ENCODE measurements around the gene ACCSL.

Gene ACCSL

DNA sequence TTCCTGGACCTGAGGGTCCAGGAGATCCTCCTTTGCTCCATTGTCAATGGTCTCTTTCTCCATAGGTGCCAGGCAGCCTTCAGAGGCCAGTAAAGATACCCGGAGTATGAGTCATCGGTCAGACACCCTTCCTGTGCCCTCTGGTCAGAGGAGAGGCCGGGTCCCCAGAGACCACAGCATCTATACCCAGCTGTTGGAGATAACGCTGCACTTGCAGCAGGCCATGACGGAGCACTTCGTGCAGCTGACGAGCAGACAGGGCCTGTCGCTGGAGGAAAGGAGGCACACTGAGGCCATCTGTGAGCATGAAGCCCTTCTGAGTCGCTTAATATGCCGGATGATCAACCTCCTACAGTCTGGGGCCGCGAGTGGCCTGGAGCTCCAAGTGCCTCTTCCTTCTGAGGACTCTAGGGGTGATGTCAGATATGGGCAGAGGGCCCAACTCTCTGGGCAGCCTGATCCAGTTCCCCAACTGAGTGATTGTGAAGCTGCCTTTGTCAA, at the start of gene ACCSL:
TSS of gene ACCSL (plus strand) at position 51 of the 501 bp plus-strand sequence. CDS start at position 107, 56 bp downstream.
- DNase-seq: no peak

DNA sequence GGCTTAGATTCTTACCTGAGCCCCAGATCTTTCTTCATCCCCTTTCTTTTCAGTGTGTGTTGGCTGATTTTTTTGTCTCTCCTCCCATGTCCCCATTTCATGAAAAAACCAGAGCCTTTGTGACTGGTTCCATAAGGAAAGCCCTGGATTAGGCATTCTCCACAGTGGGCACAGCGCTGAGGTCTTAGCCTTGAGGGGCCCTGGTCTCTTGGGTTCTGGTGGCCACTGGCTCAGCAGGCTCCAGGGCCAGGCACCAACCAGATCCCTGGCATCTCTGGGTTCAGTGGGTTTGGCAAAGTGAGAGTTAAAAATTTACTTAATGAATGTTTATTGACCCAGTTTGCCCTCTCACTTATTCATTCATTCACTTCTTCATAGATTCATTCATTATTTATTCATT, 49.5 kb upstream of the ACCSL start:
- no peak for DNase-seq

DNA sequence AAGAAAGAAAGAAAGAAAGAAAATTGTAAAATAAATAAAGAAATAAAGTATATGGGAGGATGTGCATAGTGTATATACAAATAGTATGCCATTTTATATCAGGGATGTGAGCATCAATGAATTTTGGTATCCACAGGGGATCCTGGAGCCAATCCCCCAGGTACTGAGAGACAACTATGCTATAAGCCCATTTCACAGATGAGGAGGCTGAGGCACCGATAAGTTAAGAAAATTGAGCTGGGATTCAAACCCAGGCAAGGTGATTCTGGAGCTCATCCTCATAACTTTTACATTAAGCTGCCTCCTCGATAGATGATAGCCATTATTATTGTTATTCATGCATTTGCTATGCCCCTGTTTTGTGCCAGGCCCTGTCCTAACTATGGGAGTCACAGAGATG, 47.0 kb upstream of the ACCSL start:
- no peak for DNase-seq

DNA sequence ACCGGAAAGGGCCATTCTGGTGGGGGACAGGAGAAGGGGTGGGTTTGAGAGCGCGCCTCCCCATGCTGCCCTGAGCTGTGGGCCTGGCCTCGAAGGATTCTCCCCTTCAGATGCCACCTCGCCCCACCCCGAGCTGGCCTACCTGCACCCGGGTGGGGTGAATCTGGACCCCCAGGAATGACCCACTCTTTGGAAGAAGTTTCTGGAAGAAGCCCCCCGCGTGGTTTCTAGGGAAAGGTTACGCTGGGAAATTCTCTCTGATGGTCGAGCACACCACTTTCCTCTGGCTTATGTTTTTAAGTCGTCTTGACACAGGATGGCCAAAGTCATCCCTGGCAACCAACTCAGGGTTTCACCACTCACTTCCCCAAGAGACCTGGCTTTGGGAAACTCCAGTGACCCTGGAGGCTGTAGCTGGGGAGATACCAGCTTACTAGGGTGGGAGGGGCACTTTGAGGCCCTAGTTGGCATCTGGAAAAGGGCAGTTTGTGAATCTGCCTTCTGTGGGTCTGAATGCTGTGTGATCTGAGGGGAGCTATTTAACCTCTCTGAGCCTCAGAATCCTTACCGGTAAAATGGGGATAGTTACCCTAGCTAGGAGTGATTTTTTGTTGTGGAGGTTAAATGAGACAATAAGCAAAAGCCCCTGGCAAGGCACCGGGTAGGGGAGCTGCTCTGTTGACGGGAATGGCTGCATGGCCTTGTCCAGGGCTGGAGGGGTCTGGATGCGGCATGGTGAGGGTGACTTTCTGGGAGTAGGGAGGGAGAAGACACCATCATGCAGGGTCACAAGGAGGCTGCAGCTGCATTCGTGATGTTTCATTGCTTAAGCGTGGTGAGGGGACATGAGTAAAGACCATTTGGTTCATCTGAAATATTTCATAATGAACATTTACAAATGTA, 45.3 kb upstream of the ACCSL start:
- DNase-seq: no peak

DNA sequence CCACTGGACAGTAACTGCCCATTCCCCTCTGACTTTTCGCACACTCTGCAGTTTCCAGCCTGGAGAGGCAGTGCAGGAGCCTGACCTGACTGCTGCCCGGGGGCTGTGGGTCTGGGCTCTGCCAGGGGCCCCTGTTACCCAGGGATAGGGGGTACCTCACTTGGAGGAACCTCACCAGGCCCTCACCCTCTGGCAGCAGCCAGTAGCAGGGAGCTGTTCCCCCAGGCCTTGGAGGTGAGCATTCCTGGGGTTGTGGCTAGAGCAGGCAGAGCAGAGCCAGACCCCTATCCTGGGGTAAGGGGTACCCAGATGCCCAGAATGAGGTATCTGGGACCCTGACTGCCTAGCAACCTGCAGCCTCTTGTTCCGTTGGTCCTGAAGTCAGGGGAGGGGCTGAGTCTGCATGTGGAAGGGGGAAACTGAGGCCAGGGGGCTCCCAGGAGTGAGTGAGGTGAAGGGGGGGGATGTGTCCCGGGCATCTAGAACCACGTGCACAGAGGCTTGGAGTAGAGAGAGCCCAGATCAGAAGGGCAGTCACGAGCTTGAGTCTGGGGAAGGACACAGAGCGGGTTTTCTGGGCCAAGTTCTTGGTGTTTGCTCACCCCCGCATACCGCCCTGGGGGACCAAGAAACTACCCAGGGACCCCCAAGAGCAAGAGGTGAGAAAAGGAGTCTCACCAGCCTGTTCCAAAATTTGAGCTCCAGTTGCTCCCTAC, 43.9 kb upstream of the ACCSL start:
- DNase-seq: no peak

DNA sequence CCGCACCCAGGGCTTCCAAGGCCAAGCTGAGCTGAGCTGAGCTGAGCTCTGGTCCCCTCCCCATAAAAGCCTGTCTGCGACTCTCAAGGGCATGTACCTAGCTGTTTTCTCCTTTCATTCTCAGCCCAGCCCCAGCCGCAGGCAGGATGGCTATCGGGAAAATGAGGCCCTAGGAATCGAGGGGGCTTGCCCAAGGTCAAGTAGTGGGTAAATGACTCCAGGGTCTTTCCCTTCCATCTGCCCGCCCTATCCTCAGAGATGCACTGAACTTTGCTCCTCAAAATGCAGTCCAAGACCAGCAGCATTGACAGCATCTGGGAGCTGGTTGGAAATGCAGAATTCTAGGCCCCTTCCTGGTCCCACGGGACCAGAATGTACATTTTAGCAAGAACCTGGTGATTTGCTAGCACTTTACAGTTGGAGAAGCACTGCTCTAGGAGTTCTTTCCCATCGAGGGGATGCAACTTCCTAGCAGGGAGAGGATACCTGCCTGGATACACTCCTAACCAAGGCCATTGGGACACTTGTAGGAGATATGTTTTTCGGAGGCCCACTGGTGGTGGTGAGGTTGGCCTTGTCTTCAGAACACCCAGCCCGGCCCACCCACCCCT, 43.2 kb upstream of the ACCSL start:
- no peak for DNase-seq

DNA sequence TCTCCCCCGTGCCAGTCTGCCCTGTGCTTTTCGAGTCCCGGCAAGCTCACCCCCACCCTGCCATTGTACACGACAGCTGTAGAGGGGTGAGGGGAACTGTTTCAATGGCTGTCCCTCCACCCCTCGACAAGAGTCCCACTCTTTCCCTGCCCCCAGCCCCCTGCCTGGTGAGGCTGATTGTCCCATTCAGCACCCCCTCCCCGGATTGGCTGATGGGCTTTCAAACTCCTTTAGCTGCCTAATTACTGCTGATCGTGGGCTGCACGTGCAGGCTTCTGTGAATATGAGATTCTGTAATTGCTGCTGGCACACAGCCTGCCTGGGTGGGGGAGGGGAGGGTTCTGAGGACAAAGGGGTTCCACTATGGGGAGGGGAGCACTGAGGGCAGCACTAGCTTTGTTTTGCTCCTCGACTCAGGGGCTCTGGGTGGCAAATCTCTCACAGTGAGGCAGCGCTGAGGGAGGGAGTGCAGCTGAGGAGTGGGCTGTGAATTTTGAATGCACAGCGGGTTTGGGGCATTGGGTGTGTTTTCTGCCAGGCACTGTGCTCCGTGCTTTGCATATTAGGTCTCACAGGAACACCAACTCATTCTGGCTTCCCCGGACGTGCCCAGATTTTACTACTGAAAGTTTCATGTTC, 42.6 kb upstream of the ACCSL start:
- DNase-seq: no peak

DNA sequence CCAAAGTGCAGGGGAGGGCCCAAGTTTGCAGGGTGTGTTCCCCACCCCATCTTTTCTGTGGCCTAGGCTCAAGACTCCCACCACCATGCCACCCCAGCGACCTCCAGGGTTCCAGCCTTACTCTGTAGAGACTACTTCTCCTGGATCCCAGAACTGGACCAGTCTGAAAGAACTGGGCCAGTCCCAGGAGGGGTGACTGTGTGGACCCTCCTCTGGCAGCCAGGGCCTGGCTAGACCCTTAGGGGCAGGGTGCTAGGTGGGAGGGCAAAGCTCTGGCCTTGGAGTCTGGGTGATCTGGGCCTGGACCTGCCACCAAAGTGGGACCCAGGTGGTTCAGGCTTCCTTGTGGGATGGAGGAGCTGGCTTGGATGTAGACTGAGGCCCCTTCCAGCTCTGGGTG, 41.8 kb upstream of the ACCSL start:
- no peak for DNase-seq

DNA sequence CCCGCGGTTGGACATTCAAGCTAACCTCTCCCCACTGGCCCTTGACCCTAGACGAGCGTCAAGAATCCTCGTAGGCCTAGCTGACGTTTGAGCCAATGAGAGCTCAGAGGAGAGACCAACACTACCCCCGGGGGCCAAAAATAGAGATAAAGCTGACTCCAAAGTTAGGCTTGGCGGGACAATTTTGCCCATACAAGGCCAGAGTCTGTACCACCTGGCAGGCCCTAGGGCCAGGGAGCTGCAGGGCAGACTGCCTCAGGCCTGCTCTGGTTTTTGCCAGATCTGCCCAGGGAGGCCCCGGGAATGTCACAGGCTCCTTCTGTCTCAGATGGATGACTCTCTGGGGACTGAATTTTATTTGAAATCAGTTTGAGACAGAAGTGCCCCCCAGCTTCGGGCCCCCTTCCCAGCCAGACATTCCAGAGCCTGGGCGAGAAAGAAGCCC, 40.8 kb upstream of the ACCSL start:
- no peak for DNase-seq

DNA sequence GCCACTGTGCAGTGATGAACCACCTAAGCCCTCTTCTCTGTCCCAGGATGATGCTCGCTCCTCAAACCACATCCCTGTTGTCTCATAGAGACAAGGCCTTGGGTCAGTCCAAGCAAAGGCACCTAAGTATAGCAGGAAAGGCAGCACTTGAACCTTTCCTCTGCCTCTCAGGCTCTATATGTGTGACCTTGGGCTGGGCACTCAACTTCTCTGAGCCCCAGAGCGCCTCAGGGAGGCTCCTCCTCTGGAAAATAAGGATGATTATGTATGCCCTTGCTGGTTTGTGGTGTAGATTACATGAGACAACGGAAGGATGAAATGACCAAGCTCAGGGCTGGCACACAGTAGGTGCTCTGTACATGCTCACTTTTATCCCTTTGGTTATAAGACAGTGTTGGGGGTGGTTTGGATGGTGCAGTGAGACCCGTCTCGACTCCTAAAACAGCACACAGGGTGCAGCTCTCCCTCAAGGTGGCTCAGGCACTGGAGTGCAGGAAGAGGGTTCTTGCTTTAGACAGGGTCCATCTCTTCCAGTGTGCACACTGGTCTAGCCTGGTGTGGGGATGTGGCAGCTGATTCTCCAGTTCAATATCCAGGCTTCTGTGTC, 40.2 kb upstream of the ACCSL start:
- no peak for DNase-seq

DNA sequence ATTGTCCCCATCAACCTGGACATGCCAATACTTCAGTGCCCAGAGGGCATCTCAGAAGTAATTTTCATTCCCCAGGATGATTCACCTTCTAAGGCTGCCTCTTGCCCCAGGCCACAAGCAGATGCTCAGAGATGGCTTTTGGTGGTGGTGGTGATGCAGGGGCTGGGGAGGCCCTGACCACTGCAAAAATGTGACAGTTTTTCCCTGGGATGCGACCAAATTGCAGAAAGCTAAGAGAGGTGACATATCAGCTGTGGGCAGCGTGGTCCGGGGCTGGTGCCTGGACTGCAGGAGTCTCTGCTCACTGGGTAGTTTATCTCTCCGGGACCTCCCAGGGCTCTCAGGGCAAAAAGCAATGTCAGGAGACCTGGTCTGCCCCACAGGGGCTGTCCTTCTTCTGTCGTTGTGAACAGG, 39.7 kb upstream of the ACCSL start:
- no peak for DNase-seq

DNA sequence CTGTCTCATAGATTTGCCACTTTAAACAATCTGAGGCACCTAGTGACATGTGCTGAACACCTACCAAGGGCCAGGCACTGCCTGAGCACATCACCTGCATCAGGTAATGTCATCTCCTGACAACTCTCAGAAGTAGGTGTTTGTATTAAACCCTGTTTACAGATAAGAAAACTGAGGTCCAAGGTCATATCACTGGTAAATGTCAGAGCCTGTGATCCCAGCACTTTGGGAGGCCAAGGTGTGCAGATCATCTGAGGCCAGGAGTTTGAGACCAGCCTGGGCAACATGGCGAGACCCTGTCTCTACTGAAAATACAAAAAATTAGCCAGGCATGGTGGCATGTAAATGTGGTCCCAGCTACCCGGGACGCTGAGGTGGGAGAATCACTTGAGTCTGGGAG, 39.1 kb upstream of the ACCSL start:
- DNase-seq: no peak

DNA sequence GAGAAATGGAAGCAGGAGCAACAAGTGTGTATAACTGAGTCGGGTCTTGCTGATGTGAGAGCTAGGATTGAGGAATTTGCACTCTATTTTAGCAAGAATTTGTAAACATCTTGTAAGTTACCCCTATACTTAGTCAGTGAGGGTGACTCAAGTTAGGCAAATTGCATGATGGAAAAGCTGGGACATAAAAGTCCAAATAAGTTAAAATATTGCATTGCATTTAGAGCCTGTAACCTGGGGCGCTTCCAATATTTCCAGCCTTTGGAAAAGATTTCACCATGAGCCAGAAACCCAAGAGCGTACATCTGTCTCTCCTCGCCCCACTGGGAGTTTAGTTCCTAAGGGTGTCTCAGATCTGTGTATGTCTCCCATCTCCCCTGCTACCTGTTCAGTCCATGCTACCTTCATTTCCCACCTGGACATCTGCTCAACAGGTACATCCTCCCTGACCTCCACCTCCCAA, 37.0 kb upstream of the ACCSL start:
- DNase-seq: no peak

DNA sequence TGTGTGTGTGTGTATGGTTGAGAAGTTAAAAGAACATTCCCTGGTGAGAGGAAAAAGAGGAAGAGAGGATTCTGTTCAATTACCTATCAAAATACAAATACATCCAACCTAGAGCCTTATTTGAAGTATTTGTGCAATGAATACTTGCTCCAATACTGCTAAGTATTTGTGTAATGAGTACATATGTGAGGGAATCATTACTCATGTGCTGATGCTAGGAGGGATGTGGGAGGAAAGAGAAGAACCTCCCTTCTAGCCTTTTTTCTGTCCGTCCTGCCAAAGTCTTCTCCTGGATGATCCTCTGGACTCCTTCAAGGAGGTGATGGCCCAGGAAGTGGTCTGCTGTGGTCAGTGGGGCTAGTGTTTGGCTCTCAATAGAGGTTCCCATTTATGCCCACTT, 36.0 kb upstream of the ACCSL start:
- DNase-seq: no peak

DNA sequence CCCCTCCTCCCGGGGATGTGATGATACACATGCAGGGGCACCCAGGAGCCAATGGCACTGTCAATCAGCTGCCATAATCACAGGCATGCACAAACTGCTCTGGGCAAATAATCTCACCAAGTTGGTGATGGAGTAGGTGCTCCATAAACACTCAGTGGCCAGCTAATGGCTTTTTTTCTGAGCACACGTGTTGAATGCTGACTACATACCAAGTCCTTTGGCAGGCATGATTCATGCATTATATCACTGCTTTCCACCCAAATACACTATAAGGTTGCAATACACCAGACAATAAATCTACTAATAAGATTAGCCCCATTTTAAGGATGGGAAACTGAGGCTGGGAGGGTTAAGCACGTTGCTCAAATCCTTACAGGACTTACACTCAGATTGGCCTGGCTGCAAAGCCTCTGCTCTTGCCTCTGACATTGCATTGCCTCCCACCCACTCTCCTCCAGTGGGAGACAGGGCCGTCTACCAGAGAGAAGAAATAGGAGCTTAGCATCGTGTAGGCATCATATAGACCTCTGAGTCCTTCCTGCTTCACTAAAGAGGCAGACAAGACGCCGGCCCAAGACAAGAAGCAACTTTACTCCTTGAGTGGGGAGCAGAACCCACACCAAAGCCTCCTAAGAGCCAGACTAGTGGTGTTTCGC, 32.7 kb upstream of the ACCSL start:
- no peak for DNase-seq

DNA sequence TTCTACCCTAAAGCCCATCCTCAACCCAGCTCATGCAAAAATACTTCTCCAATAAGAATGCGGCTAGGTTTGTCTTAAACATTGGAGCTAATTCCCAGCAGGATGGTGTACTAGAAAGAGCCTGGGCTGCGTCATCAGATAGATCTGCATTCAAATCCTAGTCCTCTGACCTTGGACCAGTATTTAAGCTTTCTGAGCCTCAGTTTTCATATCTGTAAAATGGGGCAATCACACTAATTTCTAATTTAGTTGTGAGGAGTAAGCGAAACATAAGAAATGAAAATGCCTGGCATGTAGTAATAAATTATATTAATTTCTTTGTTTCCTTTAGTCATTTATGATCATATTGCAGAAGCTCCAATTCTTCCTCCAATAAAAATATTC, 32.2 kb upstream of the ACCSL start:
- no peak for DNase-seq

DNA sequence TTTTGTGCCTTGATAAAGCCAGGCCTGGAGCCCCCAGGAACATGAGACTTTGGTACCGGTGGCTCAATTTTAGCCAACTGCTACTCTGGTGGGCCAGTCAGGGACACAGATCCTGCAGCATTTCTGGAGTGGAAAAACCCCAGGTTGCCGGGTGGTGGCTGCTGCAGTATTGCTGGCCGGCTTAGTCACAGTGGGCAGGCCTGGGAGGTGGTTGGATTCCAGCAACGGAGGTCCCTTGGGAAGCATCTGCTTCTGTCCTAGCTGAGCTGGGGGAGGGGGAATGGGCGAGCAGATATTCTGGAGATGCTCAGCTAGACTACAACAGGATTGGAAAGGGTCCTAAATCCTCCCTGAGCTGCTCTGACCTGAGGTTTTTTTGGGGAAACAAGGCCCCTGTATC, 31.6 kb upstream of the ACCSL start:
- DNase-seq: no peak

DNA sequence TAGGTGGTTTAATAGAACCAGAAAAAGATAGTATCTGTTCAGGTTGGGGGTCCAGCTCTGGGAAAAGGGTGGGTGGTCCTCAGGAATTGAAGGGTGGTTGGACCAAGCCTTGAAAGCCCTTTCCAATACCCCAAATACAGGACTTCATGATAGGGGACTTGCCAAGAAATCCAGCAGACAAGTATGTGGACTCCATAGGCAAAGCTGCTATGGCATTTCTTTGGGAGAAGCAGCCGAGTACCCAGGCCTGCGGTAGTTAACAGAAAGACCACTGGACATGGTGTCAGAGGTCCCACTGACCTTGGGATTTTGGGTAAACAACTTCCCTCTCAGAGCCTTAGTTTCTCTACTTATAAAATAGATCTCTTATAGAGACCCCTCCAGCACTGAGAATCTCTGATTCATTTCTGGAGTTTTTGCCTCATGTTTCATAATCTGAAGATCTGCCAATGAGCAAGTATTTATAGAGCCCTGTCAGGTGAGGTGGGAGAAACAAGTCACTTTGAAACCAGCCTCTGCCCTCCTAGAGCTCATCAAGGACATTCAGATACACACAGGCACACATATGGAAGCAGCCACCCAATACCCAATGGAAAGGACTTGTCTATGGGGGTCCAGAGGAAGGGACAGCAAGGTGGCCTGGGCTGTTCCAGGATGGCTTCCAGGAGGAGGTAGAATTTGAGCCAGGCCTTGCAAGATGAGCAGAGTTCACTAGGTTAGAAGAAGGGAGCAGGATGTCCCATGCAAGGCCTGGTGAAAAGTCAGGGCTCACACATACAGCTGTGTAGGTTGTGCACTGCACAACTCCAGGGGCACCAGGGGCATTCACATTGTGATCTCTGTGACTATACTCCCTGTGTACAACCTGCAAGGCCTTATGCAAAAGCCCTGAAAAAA, 31.0 kb upstream of the ACCSL start:
- no peak for DNase-seq

DNA sequence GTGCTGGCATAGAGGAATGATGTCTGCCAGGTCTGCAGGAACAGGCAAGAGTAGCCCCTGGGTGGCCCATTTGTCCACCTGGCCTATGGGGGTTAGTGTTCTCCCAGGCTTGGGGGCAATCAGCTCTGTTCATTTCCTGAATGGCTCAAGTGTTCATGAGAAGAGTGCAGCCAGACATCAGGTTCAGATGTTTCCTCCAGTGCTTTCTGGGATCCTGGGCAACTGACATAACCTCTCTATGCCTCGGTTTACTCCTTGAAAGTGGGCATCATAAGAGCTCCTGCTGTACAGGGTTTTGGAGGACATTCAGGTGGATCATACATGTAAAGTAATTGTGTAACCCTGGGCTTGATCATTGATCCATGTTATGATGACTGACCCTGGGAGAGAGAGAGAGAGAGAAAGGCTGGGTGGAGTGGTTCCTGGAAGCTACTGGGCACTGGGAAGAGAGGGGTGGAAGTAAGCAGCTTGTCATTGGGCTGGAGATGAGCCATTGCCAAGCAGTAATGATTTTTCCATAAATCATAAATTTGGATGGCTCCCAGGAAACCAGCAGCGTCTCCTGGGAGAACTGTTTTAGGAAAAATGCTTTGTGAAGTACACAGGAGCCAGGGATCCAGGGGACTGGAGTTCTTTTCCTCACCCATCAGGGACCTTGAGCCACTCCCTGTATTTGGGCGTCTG, 30.2 kb upstream of the ACCSL start:
- no peak for DNase-seq

DNA sequence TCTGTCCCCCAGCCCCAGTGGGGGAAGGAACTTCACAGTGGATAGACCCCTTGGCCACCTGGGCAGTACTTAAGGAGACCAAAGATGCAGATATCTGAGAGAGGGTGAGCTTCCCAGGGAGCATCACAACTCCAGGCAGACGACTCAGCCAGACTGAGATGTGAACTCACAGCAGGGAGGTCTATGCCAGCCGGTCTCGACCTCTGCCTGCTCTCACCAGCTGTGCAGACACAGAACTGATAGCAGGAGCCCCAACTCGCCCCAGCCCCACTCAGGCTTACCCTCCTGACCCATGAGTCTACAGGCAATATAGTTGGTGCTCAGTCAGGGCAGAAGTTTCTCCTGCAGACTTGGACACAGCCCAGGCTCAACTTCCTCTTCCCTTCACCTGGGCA, 29.7 kb upstream of the ACCSL start:
- no peak for DNase-seq
